HG03108 (cell line): ENCODE results near the gene TCAIM.

Experiments used
- ATAC-seq: cut with Tn5 transposase; IDR thresholded peaks from one replicate; pipeline ENCODE4 v1.9.1; 2021; ENCODE audit warnings: moderate library complexity; ENCODE audit not compliant: unreplicated experiment

TCAIM gene, protein sequence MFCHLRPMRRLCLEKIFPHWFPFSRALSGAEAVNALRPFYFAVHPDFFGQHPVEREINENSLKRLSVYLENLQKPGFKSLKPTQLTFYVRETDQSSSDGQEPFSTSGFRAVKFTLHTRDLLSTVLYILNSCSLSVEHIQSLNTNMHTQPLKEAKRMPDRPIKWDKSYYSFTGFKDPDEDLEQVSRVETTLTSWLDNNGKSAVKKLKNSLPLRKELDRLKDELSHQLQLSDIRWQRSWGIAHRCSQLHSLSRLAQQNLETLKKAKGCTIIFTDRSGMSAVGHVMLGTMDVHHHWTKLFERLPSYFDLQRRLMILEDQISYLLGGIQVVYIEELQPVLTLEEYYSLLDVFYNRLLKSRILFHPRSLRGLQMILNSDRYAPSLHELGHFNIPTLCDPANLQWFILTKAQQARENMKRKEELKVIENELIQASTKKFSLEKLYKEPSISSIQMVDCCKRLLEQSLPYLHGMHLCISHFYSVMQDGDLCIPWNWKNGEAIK

DNA sequence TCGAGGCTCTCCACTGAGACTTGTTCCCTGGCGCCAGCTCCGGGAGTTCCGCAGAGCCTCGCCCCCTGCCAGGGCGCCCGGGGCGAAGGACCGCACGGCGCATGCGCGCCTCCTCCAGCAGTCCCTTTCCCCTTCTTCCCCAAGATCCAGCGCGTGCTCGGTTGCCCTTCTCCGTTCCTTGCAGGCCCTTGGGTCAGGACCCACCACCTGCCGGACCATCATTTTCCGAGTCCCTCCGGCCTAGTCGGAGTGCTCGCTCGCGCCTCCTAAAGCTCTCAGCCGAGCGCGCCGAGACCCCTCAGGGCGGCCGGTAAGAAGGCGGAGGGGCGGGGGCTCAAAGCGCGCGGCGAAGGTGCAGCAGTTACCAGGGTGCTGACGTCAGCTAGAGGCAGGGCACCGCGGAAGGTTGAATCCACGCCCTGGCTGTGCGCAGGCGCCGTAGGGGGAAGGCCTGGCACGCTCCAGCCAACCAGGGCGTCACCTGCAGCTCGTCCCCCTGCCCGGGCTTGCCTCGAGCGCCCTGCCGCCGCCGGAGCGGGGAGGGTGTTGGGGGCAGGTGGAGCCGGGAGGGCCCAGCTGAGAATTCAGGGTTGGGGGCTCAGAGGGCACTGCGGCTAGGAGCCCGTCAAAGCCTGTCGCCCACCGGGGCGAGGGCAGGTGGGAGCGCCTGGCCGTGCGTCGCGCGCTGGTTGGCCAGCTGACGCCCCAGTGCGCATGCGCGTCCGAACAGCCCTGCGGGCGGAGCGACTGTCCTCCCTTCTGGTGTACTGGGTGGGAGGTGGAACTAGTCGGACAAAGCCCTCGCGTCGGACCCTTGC, at the start of gene TCAIM:
Gene TCAIM (plus strand): TSS at position 757 of the 818 bp plus-strand sequence. CDS start 16,017 bp downstream, outside the sequence.
- peak; percentile 96 for ATAC-seq

DNA sequence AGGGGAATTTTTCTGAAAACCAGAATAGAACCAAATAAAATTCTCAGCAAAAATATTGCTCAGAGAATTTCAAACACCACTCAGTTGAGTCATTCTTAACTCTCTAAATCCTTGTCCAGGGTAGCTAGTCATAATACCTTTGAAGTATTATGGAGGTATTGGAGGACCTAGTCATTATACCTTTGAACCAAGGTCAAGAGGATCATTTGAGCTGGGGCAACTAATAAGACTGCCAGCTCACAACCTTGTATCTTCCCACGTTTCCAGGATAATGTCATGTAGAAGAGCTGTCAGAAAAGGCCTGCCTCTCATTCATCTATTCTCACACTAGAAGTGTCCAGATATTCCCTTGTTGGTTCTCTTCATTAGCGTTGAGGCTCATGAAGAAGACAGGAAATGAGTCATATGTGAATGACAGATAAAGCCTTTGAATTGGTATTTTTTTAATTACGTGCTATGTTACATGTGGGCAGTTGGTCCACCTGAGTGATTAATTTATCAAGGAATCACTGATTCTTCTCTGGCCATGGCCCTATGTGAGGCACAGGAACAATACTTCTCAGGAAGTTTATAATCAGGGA, 48.6 kb upstream of the TCAIM start:
- ATAC-seq: no peak

DNA sequence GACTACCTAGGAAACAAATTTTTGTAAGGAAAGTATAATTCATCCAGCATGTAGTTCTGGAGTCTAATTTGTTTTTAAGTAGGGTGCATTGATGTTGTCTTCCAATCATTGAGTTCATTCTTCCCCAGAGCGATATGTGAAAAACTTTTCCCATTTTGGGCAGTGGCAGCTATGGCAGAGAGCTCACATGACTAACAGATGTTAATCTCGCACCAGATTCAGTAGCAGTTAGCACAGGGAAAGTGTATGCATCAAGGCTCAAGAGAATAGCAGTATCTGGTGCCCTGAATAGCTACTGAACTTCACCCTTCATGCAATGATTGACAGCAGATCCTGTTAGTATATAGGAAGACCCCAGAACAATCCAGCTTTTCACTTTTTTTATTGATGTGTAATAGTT, 46.3 kb upstream of the TCAIM start:
- no peak for ATAC-seq

DNA sequence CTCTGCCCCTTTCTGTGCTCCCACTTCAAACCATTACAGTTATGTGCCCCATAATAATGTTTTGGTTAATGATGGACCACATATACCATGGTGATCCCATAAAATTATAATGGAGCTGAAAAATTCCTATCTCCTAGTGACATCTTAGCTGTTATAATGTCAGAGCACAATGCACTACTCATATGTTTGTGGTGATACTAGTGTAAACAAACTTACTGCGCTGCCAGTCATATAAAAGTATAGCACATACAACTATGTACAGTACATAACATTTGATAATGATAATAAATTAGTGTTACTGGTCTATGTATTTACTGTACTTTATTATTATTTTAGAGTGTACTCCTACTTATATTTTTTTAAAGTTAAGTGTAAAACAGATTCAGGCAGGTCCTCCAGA, 45.6 kb upstream of the TCAIM start:
- no peak for ATAC-seq

DNA sequence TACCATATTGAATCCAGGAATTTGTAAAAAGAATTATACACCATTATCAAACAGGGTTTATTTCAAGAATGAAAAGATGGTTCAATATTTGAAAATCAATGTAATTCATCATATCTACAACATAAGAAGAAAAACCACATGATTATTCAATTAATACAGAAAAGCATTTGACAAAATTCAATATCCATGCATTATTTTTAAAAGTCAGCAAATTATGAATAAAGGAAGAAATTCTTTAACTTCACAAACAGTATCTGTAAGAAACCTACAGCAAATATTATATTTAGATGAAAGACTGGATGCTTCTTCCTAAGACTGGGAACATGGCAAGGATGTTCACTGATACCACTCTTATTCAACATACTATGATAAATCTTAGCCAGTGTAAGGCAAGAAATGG, 41.3 kb upstream of the TCAIM start:
- ATAC-seq: no peak

DNA sequence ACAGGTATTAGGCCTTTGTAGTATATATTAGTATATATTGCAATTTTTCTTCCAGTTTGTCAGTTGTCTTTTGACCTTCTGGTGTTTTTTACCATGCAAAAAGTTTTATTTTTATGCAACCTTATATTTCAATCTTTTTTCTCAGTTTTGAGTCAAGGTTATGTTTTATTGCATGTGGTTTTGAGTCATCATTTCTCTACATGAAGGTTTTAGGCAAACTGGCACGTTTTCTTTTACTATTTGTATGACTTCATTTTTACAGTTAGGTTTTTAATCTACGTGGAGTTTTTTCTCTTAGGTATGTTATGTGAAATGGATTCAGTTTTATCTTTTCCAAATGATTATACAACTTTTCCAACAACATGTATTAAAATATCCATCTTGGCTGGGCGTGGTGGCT, 36.8 kb upstream of the TCAIM start:
- no peak for ATAC-seq

DNA sequence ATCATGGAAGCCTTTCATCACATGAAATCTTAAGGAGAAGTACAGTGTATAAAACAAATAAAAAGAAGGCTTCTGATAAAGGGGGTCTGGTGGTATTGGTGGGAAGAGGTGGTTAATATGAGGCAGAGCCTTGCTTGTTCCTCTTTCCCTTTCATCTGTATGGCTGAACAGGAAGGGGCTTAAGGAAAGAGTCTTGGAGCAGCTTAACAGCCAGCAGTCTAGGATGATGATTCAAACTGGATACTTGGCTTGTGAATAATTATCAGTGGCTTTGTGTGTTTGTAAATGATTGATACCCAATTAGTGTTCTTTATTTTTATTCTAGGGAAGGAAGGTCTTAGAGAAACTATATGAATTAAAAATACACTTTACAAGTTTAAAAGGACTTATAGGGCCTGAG, 29.1 kb upstream of the TCAIM start:
- no peak for ATAC-seq

DNA sequence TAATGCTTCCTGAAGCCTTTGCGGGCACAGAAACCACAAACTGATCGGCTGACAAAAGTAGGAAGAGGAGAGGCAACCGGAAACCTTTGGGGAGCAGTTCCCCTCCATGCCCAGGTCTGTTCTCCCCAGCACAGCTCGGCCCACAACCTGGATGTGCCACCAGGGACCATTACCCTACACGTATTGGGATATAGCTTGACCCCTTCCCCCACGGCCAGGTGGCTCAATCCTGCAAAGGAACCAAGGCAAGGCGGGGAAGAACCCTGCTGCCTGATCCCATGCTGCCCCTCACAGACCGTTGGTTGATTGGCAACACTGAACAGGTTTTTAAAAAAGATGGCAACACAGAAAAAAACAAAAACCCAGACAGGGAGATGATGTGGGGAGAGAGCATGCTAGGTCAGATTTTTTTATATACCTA, 19.7 kb upstream of the TCAIM start:
- no peak for ATAC-seq

DNA sequence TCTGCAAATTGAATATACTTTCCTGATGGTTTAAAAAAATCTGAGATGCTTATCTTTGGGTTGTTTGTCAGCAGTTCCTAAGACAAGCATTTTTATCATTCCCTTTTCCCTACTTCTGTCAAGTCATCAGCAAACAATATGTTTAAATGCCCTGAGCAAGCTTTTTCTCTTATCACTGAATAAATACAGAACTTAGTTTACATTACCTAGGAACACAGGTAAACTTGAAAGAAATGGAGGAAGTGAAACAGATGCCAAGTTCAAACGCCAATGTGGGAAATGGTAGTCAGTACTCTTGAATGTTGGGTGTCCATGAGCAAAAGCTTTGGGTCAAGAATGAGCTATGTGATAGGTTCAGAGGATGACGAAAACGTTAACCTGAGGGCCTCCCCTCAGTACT, 17.2 kb upstream of the TCAIM start:
- no peak for ATAC-seq

DNA sequence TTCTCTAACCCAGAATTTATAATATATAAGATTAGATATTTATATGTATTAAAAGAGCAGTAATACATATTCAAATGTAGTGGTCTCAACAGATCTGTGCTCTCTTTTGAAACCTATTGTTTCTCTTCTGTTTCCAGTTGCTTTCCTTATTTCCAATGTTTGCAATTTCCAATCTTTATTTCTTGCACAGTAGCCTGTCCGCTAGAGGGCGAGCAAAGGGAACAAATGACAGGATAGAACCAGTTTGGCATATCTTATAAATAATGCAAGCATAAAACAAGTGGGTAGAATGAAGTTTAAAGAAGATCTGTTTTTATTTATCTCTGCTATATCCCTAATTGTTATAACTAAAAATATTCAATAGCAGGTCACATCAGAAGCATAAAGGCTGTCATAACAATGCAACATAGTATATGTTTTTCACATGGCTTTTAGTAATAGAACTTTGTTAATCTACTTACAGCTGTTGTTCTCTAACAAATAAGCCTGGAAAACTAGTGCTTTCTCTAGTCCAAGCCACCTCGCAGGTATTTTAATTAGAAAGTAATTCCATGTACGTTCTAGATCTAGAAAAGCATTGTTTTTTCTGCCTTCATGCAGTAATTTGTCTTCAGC, 15.1 kb upstream of the TCAIM start:
- no peak for ATAC-seq

DNA sequence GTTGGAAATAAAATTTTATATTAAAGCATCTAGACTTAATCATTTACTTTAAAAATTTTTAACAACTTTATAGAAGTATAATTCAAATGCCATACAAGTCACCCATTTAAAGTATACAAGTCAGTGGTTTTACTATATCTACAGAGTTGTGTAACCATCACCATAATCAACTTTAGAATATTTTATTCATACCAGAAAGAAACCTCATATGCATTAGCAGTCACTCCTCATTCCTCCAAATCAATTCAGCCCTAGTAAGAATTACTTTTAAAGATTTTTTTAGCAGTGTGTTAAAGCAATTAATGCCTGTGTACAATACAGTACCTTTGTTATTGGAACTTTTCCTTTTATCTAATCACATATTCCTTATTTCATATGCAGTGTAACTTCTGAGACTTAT, 14.0 kb upstream of the TCAIM start:
- ATAC-seq: no peak

DNA sequence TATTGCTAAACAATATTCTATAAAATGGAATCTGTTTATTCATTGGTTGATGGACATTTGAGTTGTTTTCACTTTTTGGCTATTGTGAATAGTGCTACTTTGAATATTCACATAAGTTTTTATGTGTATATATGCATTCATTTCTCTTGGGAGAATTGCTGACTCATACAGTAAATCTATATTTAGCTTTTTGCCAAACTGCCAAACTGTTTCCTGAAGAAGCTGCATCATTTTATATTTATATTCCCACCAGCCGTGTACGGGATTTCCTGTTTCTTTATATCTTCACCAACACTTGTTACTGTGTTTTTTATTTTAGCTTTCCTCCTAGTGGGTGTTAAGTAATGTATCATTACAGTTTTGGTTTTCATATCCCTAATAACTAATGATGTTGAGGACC, 12.5 kb upstream of the TCAIM start:
- no peak for ATAC-seq

DNA sequence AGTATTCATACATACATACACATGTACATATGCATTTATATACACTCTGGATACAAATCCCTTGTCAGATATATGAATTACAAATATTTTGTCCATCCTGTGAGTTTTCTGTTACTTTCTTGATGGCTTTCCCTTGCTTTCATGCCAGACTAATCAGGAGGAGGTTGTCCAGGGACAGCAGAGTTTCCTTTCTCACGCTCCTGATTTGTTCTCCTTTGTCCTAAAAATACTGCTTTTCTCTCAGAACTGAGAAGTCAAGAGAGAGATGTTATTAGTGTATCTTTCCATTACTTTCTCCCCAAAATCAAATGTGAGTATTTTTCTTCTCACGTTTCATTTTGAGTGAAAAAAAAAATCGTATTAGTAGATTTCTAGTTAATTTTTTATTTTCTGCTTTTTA, 12.1 kb upstream of the TCAIM start:
- no peak for ATAC-seq

DNA sequence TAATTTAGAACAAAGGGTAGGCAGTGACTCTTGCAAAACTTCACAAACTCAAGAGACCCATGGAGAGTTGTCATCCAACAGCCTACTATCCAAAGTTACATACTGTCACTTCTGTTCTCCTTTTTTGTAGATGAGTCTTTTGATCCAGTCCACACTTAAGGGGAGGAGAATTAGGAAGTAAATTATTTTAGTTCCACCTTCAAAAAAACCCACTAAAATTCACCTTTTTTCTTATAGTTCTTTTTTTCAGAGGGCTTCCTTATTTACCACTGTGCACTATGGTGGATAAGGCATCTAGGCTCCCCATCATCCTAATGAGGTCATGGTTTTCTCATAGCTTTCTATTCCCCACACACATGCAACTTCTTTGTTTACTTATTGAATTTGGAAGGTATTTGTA, 8.6 kb upstream of the TCAIM start:
- no peak for ATAC-seq

DNA sequence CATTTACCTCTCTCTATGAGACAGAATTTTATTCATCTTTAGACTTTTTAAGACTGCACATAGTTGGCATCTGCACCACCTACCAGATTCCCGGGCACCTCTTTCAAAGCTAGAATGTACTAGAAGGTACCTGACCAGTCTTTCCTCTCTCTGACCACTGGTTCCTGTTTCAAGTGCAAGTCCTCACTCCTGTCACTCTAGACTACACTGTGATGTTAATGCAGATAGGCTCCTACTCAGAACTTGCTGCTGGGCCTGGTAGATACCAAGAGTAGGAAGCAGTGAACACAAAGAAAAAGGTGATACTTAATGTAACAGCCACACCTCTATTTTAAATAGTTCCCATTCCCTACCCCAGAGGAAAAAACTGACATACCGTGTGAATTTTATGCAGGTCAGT, 8.1 kb upstream of the TCAIM start:
- no peak for ATAC-seq

DNA sequence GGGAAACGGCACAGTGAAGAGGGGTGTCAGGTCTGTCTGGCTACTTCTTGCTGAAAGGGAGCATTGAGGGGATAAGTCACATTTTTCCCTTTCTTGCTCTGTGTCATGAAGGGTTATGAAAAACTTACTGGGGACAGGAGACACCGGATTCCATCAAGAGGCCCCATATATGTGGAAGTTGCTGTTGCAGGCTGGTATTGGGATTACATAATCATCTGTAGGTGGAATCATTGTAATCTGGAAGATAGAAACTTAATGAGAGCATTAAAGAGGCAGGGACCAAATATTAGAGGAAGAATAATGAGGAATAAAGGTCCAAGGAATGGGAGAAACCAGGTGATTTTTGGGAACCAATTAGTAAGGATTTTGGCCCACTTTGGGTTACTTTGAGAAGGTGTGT, 4.2 kb upstream of the TCAIM start:
- ATAC-seq: no peak

DNA sequence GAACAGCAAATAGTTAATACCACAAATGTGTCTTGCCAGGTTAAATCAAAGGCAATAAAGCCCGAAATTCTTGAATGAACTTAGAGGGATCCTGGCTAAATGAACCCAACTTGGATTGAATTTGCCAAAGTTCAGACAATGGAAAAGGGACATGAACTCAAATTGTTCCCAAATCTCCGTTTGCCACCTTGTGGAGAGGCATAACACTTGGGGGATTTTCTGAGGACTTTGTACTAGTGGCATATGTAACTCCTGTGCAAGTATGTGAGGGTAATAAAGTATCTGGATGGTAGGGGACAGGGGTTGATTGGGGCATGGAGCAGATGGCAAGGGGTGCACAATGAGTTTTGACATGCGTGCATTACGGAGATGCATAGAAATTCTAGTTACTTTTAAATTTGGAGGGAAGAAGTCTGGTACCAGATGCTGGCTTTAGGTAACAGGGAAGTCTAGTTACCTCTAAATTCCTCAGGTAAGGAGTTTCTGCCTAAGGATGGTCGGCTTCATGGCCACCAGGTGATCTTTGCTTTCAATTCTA, 1.2 kb upstream of the TCAIM start:
- no peak for ATAC-seq

DNA sequence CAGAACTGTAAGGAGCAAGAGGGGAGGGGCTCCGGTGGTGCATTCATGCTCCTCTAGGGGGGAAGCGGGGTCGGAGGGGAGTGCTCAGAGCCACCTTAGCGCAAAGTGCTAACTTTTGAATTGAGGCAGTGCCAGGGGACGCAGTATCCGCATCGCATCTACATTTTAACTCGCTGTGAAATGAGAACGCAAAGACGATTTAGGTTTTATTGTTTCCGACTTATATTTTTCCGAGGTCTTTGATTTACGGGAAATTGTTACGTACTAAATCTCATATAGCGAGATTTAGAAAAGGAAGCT, 212 bp downstream of the TCAIM start:
- ATAC-seq: no peak

DNA sequence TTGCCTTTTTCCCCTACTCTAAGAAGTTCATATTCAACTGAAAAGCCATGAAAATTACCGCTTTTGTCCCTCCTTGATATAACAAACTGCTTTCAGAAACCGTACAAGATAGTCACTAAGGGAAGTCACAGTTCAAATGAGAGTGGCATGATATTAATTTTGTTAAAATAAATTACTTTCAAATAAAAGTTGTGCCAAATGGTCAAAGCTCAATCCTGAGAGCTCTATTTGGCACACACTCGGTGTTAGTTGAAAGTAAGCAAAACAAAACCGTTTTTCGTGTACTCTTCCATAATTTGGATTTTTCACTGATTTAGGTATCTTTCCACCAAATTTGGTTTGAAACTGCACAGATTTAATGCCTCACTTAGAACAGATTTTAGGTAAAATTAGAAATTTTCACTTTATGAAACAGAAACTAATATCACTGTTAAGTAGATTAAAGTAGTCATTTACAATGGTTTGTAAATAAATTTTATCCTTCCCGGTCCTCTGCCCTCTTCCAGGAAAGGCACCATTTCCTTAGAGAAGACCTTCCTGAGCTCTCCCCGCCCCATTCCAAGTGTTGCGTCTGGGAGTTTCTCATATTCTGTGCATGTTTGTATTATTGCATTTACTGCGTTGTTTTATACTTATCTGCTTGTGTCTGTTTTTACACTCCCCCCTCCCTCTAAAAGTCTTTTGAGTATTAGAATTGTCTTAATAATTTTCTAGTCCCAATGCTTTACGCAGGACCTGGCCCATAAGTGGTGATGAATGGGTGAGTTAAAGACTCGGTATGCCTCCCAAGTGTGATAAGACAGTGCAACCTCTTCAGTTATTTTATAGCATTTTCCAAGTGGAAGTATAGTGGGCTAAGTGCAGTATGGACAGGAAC, 853 bp downstream of the TCAIM start:
- no peak for ATAC-seq

DNA sequence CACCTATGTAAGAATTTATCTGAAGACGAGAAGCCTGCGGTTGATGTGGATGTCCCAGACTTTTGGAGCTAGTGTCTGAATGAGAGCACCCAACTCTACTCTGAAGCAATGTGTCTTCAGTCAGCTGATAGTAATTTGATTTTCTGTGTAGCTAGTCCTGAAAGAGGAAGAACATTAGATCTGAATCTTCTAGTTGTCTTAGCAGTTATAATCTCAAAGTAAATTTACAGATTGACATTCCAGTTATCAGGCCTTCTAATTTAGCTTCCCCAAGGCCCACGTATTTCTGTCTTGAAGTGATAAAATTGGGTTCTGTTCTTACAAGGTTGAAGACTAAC, 1.5 kb downstream of the TCAIM start:
- ATAC-seq: no peak
